ENCODE measurements around the gene EGLN1. TPM values are rescaled to one million over a fixed set of nuclear protein-coding genes. Genes with fewer than 3 reads are reported as not detected.

EGLN1 gene
- total and polyA plus RNA-seq, 10 of the 15 experiments (the other 5 are each of a cell fraction or from before 2014, with no cell fraction given) = 2.4 to 46.6 (median 8.7) TPM

- Histone ChIP-seq H3K79me2 (ENCODE audit: control insufficient read depth, insufficient read depth, low read length) (no peaks in the 10 kb centered on the region), H3K36me3 (ENCODE audit: control insufficient read depth in 2 of 2, insufficient read depth in 2 of 2, low read length in 1 of 2) (no peaks in the 10 kb centered on the region), H3K4me3 (no peak overlapping the region), H3K9ac (ENCODE audit: control insufficient read depth, insufficient read depth, low read length) (no peak overlapping the region), H3K9me3 (replicated peaks; ENCODE audit: control insufficient read depth, insufficient read depth, low read length) (no peaks in the 10 kb centered on the region; the same call in 2 of the 3 replicates), H3K4me1 (ENCODE audit: control insufficient read depth, insufficient read depth, low read length) (no peaks in the 10 kb centered on the region), H3K4me2 (ENCODE audit: control insufficient read depth, insufficient read depth) (no peak overlapping the region), H3K27me3 (replicated peaks in 1 of 2; ENCODE audit: control insufficient read depth in 2 of 2, insufficient read depth in 2 of 2, low read length in 1 of 2) (no peaks in the 10 kb centered on the region), H4K20me1 (ENCODE audit: control insufficient read depth, insufficient read depth) (no peaks in the 10 kb centered on the region), H2AFZ (ENCODE audit: control insufficient read depth, low read depth, low read length) (no peak overlapping the region), H3K27ac (ENCODE audit: control insufficient read depth, insufficient read depth) (no peak overlapping the region)
- in situ Hi-C loops (cut with MboI) = no loop called here
- 22% methylated on average over 2 of the region's 2 CpGs for WGBS (ENCODE audit: insufficient coverage, insufficient replicate concordance, low lambda C conversion rate, missing lambda C conversion rate)
- no peak for DNase-seq (ENCODE audit: low read depth, low spot score)
- no peak for ATAC-seq
- TF ChIP-seq BRCA1 (IDR thresholded peaks at IDR 0.05; ENCODE audit: low read depth, low read length) = no peak
- no peak for TF ChIP-seq MXI1 (IDR thresholded peaks at IDR 0.05; ENCODE audit: low read depth, low read length)
- TF ChIP-seq SUZ12 (IDR thresholded peaks at IDR 0.05; ENCODE audit: unreplicated experiment) = no peak
- no peak for TF ChIP-seq CREM (IDR thresholded peaks at IDR 0.05; ENCODE audit: low read depth)
- TF ChIP-seq HDGF (IDR thresholded peaks at IDR 0.05) = no peak
- TF ChIP-seq ZNF592 (IDR thresholded peaks at IDR 0.05) = no peak
- no peak for TF ChIP-seq SRF (IDR thresholded peaks at IDR 0.05; ENCODE audit: low read depth in 2 of 2, low read length in 2 of 2)
- TF ChIP-seq POLR2A (IDR thresholded peaks at IDR 0.05; ENCODE audit: low read depth, low read length) = no peak
- no peak for TF ChIP-seq NFYB (IDR thresholded peaks at IDR 0.05; ENCODE audit: insufficient read depth, low read depth, low read length)
- TF ChIP-seq, protein P1, sequence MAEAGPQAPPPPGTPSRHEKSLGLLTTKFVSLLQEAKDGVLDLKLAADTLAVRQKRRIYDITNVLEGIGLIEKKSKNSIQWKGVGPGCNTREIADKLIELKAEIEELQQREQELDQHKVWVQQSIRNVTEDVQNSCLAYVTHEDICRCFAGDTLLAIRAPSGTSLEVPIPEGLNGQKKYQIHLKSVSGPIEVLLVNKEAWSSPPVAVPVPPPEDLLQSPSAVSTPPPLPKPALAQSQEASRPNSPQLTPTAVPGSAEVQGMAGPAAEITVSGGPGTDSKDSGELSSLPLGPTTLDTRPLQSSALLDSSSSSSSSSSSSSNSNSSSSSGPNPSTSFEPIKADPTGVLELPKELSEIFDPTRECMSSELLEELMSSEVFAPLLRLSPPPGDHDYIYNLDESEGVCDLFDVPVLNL (IDR thresholded peaks at IDR 0.05; ENCODE audit: low read depth, low read length) = no peak
- ChIA-PET CTCF (no interaction called here), POLR2A (no interaction called here), RAD21 (ENCODE audit: unreplicated experiment) (no interaction called here), SMC1A (ENCODE audit: uncharacterized antibody, unreplicated experiment) (no interaction called here)
- FAIRE-seq = no peak
- intact Hi-C loops (cut with micrococcal nuclease; ENCODE audit: unreplicated experiment) = no loop called here
- no TSS peak for BruUV-seq (replicated peaks)
These were observed 21.3 kb upstream of the EGLN1 start for GRCh38 chr1:231443363-231443762.

All from GM12878 (cell line).